Loucy (cell line): ENCODE data around the gene USP7.

ENCODE experiments used
- EZH2phosphoT487 ChIP-seq: fragments of 200-600 bp; IDR thresholded peaks from 2 replicates; pipeline ENCODE4 v1.6.1; 2018; ENCODE audit warnings: antibody characterized with exemption, mild to moderate bottlenecking, moderate library complexity, borderline replicate concordance
- TF ChIP-seq, protein P1 (sequence below): fragments of 200-600 bp; sonication (generic); conservative IDR thresholded peaks from 2 replicates; pipeline ENCODE4 v1.5.1; 2014; ENCODE audit warnings: mild to moderate bottlenecking, antibody characterized with exemption, low read length

DNA sequence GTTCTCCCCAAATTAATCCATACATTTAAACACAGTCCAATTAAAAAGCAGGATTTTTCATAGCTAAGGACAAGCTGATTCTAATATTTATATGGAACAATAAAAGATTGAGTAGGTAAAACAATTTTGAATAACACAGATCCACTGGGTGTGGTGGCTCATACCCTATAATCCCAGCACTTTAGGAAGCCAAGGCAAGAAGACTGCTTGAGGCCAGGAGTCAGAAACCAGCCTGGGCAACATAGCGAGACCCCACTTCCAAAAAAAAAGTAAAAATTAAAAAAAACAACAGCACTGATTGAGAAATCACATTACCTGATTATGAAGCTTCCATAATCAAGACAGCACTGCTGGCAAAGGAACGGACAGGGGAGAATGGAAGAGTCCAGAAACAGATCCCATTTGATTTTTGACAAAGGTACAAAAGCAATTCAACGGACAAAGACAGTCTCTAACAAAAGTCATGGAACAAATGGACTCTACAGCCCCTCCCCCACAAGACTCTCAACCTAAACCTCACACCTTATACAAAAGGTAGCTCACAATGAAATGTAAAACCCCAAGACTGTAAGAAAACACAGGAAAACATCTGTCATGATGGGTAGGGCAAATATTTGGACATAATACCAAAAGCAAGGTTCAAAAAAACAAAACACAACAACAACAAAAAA is 17.9 kb downstream of the USP7 start:
- TF ChIP-seq, protein P1, sequence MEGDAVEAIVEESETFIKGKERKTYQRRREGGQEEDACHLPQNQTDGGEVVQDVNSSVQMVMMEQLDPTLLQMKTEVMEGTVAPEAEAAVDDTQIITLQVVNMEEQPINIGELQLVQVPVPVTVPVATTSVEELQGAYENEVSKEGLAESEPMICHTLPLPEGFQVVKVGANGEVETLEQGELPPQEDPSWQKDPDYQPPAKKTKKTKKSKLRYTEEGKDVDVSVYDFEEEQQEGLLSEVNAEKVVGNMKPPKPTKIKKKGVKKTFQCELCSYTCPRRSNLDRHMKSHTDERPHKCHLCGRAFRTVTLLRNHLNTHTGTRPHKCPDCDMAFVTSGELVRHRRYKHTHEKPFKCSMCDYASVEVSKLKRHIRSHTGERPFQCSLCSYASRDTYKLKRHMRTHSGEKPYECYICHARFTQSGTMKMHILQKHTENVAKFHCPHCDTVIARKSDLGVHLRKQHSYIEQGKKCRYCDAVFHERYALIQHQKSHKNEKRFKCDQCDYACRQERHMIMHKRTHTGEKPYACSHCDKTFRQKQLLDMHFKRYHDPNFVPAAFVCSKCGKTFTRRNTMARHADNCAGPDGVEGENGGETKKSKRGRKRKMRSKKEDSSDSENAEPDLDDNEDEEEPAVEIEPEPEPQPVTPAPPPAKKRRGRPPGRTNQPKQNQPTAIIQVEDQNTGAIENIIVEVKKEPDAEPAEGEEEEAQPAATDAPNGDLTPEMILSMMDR = no peak
- no peak for TF ChIP-seq EZH2phosphoT487
